Adrenal gland (tissue), 5 donors: ENCODE data around the gene DDX27.

Source experiments
- POLR2A ChIP-seq, 2 donors: fragments of 450-650 bp; IDR thresholded peaks; one replicate each; pipeline ENCODE4 v1.6.1; 2017; ENCODE audit warnings: antibody characterized with exemption in 2 of 2, mild to moderate bottlenecking in 2 of 2, moderate library complexity in 1 of 2
- TF ChIP-seq, protein P1 (sequence below), 6 experiments: fragments of 450-650 bp in 4 of 6; fragments of 200-600 bp in 2 of 6; sonication (generic) in 1 of 6; IDR thresholded peaks; 1 replicate in 5 of 6; 2 replicates in 1 of 6; pipeline versions ENCODE4 v1.5.1 to v1.8.0; 2016 to 2021; ENCODE audit warnings: antibody characterized with exemption in 6 of 6, mild to moderate bottlenecking in 2 of 6, moderate library complexity in 1 of 6
- donor health status: DM: no; HTN: no; CAD: no.

DNA sequence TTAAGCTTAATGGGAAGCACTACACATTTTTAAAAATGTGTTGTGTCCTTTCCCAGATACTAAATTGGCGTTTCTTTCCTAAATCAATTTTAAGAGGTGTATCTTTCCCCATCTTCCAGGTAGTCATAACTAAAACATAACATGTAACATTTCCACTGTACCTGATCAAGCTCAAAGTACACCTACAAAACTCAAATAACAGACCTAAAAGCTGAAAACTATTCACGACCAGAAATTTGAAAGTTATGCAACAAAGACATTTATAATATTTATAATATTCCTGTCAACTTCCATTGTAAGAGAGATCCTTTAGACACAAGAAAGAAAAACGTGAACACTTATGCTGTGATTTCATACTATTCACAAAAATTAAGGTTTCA is 34.5 kb upstream of the DDX27 start:
- TF ChIP-seq POLR2A (IDR thresholded peaks at IDR 0.05), result no peak
- TF ChIP-seq, protein P1, sequence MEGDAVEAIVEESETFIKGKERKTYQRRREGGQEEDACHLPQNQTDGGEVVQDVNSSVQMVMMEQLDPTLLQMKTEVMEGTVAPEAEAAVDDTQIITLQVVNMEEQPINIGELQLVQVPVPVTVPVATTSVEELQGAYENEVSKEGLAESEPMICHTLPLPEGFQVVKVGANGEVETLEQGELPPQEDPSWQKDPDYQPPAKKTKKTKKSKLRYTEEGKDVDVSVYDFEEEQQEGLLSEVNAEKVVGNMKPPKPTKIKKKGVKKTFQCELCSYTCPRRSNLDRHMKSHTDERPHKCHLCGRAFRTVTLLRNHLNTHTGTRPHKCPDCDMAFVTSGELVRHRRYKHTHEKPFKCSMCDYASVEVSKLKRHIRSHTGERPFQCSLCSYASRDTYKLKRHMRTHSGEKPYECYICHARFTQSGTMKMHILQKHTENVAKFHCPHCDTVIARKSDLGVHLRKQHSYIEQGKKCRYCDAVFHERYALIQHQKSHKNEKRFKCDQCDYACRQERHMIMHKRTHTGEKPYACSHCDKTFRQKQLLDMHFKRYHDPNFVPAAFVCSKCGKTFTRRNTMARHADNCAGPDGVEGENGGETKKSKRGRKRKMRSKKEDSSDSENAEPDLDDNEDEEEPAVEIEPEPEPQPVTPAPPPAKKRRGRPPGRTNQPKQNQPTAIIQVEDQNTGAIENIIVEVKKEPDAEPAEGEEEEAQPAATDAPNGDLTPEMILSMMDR (IDR thresholded peaks at IDR 0.05), result no peak
